WERI-Rb-1 (cell line): ENCODE results near the gene SAMSN1.

Experiments
- DNase-seq: peaks from one replicate; pipeline ENCODE4 v3.0.0-alpha.2; 2020
- H3K27ac ChIP-seq: fragments of 250-450 bp; sonication (Bioruptor Pico); 2 replicates; pipeline ENCODE4 v1.5.1; 2020; ENCODE audit warnings: mild to moderate bottlenecking, moderate library complexity
- H3K27me3 ChIP-seq: fragments of 250-450 bp; sonication (Bioruptor Pico); 2 replicates; pipeline ENCODE4 v1.5.1; 2021; ENCODE audit warnings: mild to moderate bottlenecking, low read depth, moderate library complexity; ENCODE audit not compliant: insufficient read depth, severe bottlenecking
- H3K36me3 ChIP-seq: fragments of 250-450 bp; sonication (Bioruptor Pico); 2 replicates; pipeline ENCODE4 v1.5.1; 2020; ENCODE audit warnings: mild to moderate bottlenecking, moderate library complexity
- H3K4me3 ChIP-seq: 2 replicates; pipeline ENCODE4 v1.5.1; 2011; ENCODE audit warnings: low read depth, mild to moderate bottlenecking, control low read depth, low read length
- H3K9me3 ChIP-seq: fragments of 250-450 bp; sonication (Bioruptor Pico); 2 replicates; pipeline ENCODE4 v1.5.1; 2021; ENCODE audit warnings: mild to moderate bottlenecking, moderate library complexity; ENCODE audit not compliant: severe bottlenecking
- TF ChIP-seq, protein P1 (sequence below): IDR thresholded peaks from 2 replicates; pipeline ENCODE4 v1.5.1; 2011; ENCODE audit warnings: low read depth, mild to moderate bottlenecking, control low read depth, inconsistent platforms, low read length

The SAMSN1 gene

DNA sequence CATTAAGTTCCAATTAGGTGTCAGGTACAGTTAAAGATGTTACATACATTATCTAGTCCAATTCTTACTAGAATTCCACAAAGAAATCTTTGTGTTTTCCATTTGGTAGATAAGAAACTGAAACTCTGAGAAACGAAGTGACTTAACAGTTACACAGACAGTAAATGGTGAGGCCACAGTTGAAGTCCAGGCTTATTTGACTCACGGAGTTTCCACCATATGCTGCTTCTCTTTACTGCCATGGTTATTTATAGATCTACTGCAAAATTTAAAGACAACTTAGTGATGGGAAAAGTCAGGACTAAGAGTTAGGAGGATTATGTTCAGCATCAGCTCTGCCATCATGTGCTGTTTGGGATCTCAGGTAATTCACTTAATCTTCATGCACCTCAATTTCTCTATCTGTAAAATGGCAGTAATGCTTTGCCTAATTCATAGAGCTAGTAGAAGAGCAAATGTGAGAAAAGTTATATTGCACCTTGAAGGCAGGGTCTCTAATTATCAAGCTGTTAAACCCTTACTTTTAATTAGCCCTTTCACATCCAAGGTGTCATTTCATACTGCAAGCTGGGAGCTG, 26.2 kb upstream of the SAMSN1 start:
- peak; percentile 16 for DNase-seq
- TF ChIP-seq, protein P1, sequence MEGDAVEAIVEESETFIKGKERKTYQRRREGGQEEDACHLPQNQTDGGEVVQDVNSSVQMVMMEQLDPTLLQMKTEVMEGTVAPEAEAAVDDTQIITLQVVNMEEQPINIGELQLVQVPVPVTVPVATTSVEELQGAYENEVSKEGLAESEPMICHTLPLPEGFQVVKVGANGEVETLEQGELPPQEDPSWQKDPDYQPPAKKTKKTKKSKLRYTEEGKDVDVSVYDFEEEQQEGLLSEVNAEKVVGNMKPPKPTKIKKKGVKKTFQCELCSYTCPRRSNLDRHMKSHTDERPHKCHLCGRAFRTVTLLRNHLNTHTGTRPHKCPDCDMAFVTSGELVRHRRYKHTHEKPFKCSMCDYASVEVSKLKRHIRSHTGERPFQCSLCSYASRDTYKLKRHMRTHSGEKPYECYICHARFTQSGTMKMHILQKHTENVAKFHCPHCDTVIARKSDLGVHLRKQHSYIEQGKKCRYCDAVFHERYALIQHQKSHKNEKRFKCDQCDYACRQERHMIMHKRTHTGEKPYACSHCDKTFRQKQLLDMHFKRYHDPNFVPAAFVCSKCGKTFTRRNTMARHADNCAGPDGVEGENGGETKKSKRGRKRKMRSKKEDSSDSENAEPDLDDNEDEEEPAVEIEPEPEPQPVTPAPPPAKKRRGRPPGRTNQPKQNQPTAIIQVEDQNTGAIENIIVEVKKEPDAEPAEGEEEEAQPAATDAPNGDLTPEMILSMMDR: no peak

DNA sequence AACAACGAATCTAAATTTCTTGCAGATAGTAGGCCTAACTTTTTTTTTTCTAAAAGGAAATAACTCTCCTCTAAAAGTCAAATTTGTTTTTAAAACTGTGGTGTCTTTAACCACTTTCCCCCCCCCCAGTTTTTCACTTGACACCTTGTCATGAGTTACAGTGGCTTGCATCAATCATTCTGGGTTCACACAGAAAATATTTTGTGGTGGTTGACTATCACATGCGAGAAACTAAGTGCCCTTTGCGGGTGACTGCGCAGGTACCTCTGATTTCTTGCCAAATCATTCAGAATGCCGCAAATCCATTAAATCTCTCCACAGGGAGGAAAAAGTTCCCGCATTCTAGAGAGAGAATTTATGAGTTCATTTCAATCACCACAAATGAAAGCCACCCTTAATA, 23.8 kb upstream of the SAMSN1 start:
- H3K27me3 ChIP-seq: no peaks in the 10 kb centered on the region
- H3K9me3 ChIP-seq: no peaks in the 10 kb centered on the region
- TF ChIP-seq, protein P1: no peak
- H3K36me3 ChIP-seq: no peaks in the 10 kb centered on the region
- DNase-seq: no peak
- no peak overlapping the region for H3K4me3 ChIP-seq
- H3K27ac ChIP-seq: no peak overlapping the region

More for the DNA sequence above, 26.2 kb upstream of the SAMSN1 start:
- H3K27me3 ChIP-seq: no peaks in the 10 kb centered on the region
- no peak overlapping the region for H3K27ac ChIP-seq
- no peaks in the 10 kb centered on the region for H3K9me3 ChIP-seq
- no peaks in the 10 kb centered on the region for H3K36me3 ChIP-seq
- no peak overlapping the region for H3K4me3 ChIP-seq

GRCh38 chr21:14569026-14569621, 23.0 kb upstream of the SAMSN1 start:
- no peak for DNase-seq
- no peak overlapping the region for H3K27ac ChIP-seq
- TF ChIP-seq, protein P1: no peak

GRCh38 chr21:14567331-14568279, 21.5 kb upstream of the SAMSN1 start:
- TF ChIP-seq, protein P1: no peak
- Histone ChIP-seq H3K27me3 (no peaks in the 10 kb centered on the region), H3K27ac (no peak overlapping the region), H3K4me3 (no peak overlapping the region), H3K9me3 (no peaks in the 10 kb centered on the region), H3K36me3 (no peaks in the 10 kb centered on the region)
- no peak for DNase-seq

More at GRCh38 chr21:14569026-14569621, 23.0 kb upstream of the SAMSN1 start:
- H3K36me3 ChIP-seq: no peaks in the 10 kb centered on the region
- H3K9me3 ChIP-seq: no peaks in the 10 kb centered on the region
- H3K27me3 ChIP-seq: no peaks in the 10 kb centered on the region
- no peak overlapping the region for H3K4me3 ChIP-seq

DNA sequence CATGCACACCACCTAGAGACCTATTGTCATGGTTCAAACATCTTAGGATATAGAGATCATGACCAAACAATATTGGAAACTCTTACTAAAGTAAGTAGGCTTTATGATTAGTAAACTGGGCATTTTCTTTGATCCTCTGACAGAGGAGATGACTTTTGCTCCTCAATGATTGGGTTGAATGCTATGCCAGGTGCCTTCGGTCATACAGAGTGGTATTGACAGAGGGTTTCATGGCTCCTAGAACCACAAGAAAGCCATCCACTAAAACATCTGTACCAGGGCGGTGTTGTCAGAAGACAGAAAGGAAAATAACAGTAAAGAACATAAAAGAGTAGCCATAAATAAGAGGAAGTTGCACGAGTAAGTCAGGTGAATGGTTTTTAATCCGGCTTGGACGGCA, 20.8 kb upstream of the SAMSN1 start:
- H3K4me3 ChIP-seq: no peak overlapping the region
- H3K9me3 ChIP-seq: no peaks in the 10 kb centered on the region
- H3K27ac ChIP-seq: no peak overlapping the region
- H3K27me3 ChIP-seq: no peaks in the 10 kb centered on the region
- DNase-seq: no peak
- no peaks in the 10 kb centered on the region for H3K36me3 ChIP-seq
- TF ChIP-seq, protein P1: no peak
